GM03348 (cell line): ENCODE data around the gene MRPL21.

ENCODE experiments used
- DNase-seq: peaks from one replicate; pipeline ENCODE4 v3.0.0; 2012; ENCODE audit warnings: low spot score

Gene MRPL21

GRCh38 chr11:68935066-68935465 lies 31.4 kb upstream of the MRPL21 start:
- DNase-seq = no peak

- no peak for DNase-seq
Observed at GRCh38 chr11:68934666-68935065, 31.0 kb upstream of the MRPL21 start.

- no peak for DNase-seq
Observed at GRCh38 chr11:68934321-68934645, 30.7 kb upstream of the MRPL21 start.

GRCh38 chr11:68933605-68934320 lies 30.1 kb upstream of the MRPL21 start:
- no peak for DNase-seq

- no peak for DNase-seq
Observed at GRCh38 chr11:68932933-68933577, 29.4 kb upstream of the MRPL21 start.

GRCh38 chr11:68932358-68932757 lies 28.7 kb upstream of the MRPL21 start:
- DNase-seq = no peak

- DNase-seq = no peak
Observed at GRCh38 chr11:68931911-68932310, 28.3 kb upstream of the MRPL21 start.

GRCh38 chr11:68930991-68931855 lies 27.6 kb upstream of the MRPL21 start:
- no peak for DNase-seq

GRCh38 chr11:68929706-68930570 lies 26.3 kb upstream of the MRPL21 start:
- DNase-seq = no peak

- no peak for DNase-seq
Observed at GRCh38 chr11:68929135-68929534, 25.5 kb upstream of the MRPL21 start.

GRCh38 chr11:68928136-68928880 lies 24.7 kb upstream of the MRPL21 start:
- no peak for DNase-seq

- no peak for DNase-seq
Observed at GRCh38 chr11:68927280-68928135, 23.9 kb upstream of the MRPL21 start.

- DNase-seq = no peak
Observed at GRCh38 chr11:68925611-68926010, 22.0 kb upstream of the MRPL21 start.

GRCh38 chr11:68924073-68924925 lies 20.7 kb upstream of the MRPL21 start:
- DNase-seq = no peak

- DNase-seq = no peak
Observed at GRCh38 chr11:68923614-68924013, 20.0 kb upstream of the MRPL21 start.

GRCh38 chr11:68916439-68916838 lies 12.8 kb upstream of the MRPL21 start:
- DNase-seq = no peak

- DNase-seq = no peak
Observed at GRCh38 chr11:68914761-68915160, 11.1 kb upstream of the MRPL21 start.

- DNase-seq = no peak
Observed at GRCh38 chr11:68913188-68913587, 9.6 kb upstream of the MRPL21 start.

- no peak for DNase-seq
Observed at GRCh38 chr11:68912254-68912653, 8.6 kb upstream of the MRPL21 start.
